Adrenal gland (tissue), 5 donors: ENCODE data around the gene SNX8.

ENCODE experiments used
- CTCF ChIP-seq, 6 experiments: fragments of 450-650 bp in 4 of 6; fragments of 200-600 bp in 2 of 6; sonication (generic) in 1 of 6; IDR thresholded peaks; 1 replicate in 5 of 6; 2 replicates in 1 of 6; pipeline versions ENCODE4 v1.5.1 to v1.8.0; 2016 to 2021; ENCODE audit warnings: antibody characterized with exemption in 6 of 6, mild to moderate bottlenecking in 2 of 6, moderate library complexity in 1 of 6
- POLR2A ChIP-seq, 2 donors: fragments of 450-650 bp; IDR thresholded peaks; one replicate each; pipeline ENCODE4 v1.6.1; 2017; ENCODE audit warnings: antibody characterized with exemption in 2 of 2, mild to moderate bottlenecking in 2 of 2, moderate library complexity in 1 of 2
- donor health status: DM: no; HTN: no; CAD: no.

- no peak for TF ChIP-seq POLR2A (IDR thresholded peaks at IDR 0.05)
- TF ChIP-seq CTCF (IDR thresholded peaks at IDR 0.05), result no peak
Measured at GRCh38 chr7:2281541-2281940, 32.7 kb downstream of the SNX8 start.
